Right ventricle myocardium inferior (tissue), 1 donor: ENCODE measurements around the gene HJURP. TPM values are rescaled to one million over a fixed set of nuclear protein-coding genes. Genes with fewer than 3 reads are reported as not detected.

ENCODE experiments used
- ATAC-seq: fragments of 200-7000 bp; cut with Tn5 transposase; one replicate; pipeline ENCODE4 v1.9.1; 2020; ENCODE audit warnings: mild to moderate bottlenecking, moderate library complexity
- DNase-seq: peaks from one replicate; pipeline ENCODE4 v3.0.0; 2021; ENCODE audit errors: missing footprints
- intact Hi-C: fragments of 100-400 bp; cut with DNase I; formaldehyde crosslinking; loops from one replicate; pipeline ENCODE4 v1.11.0; 2022
- total RNA-seq: library from RNA; stranded (reverse); fragmentation: NEBNext Ultra II Directional; extraction: Animal tissue kit (Norgen Biotek cat#: 25700); gene quantifications from one replicate; pipeline ENCODE4 v1.2.1, GENCODE V29; 2021
- donor health status: DM: no; HTN: yes; CAD: no; lungs with severe emphysema.

HJURP gene
- total RNA-seq, 1 donor from 2014 or later = 0.41 TPM

DNA sequence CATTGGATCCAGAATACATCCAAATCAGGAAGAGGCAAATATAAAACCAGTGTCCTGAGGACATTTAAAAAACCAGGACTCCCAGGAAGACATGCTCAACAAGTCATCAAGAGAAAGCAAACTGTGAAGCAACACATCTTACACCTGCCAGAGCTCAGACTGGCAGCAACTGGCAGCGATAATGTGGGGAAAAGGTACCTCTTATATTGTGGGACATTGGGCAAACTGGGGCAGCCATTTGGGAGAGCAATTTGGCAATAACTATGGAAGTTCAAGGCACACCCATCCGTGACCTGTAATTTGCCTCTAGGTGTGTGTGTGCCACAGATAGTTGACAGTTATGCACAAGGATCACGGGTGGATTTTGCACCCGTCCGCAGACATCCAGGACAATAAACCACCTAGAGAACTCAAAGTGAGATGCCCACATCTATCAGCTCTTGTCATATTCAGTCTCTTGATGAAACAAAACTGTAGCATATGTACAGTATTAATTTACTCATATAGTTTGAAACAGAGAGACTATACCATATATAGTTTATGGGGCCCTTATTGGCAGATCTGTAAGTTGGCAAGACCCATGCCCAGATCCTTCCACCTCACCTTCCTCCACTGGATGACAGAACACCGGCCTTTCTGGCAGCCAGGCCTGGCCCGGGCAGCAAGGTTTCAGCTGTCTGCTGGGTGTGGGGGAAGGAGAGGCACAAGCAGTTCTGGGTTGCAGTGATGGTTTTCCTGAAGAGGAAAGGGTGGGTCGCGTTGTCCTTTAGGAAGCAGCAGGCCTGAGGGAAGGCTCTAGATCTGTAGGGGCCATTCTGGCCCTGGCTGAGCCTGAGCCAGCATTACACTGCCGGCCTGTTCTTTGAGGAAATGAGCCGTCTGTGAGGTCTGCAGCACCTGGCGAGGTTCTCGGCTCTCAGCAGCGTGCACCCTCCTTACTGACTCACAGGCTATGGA lies 18.8 kb downstream of the HJURP start:
- DNase-seq = no peak
- intact Hi-C loops = no loop called here
- no peak for ATAC-seq

DNA sequence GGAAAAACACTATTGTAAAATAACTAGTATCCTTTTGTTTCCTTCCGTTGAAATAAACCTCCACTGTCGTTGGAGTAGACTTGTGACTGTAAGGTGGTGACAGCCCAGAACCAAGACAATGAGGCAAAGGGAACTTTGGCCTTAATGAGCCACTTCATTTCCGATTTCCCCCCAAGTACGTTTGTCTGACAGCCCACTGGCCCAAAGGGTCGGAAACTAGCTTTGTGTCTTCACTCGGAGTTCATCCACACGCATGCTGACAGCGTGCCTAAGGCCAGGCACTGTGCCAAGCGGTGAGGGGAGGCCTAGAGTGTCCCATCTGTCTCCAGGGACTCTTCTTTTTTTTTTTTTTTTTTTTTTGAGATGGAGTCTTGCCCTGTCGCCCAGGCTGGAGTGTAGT lies 21.0 kb downstream of the HJURP start:
- intact Hi-C loops = no loop called here
- DNase-seq (no peak), ATAC-seq (no peak)

DNA sequence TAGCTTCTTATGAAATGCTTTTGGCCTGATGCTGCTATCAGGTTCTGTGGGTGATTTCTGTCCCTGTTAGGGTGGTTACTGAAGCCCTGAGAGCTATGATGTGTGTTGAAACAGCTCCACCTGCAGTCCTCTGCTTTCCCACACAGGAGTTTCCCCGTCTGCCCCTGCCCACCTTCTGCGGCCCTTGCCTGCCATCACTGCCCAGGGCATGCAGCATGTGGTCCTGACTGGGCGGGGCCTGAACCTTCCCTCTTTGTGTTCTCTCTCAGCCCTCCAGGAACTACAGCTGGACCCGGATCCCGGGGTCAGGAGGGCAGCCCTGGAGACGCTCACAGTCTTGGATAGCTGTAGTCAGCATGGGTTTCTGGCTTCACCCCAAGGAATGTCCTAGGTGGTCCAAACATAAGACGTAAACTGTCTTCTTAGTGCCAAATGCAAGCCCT lies 21.4 kb downstream of the HJURP start:
- no peak for DNase-seq
- intact Hi-C loops = no loop called here
- ATAC-seq = no peak

DNA sequence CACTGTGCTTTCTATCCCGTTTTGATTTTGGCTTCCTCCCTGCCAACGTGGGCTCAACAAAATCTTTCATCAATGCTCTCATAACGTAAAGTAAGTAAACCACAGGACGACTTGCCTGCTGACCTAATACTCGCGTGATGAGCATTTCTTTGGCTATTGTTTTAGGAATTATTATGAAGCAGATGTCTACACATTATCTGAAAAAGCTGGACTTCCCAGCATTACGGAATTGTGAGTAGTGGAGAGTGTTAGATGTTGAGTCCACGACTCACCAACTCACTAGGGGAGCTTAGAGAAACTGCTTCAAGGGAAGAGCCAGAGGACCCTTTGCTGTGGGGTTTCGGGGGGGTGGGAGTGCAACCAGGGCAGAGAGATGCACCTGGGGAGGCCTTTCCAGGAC lies 21.9 kb downstream of the HJURP start:
- intact Hi-C loops = no loop called here
- ATAC-seq (no peak), DNase-seq (no peak)

DNA sequence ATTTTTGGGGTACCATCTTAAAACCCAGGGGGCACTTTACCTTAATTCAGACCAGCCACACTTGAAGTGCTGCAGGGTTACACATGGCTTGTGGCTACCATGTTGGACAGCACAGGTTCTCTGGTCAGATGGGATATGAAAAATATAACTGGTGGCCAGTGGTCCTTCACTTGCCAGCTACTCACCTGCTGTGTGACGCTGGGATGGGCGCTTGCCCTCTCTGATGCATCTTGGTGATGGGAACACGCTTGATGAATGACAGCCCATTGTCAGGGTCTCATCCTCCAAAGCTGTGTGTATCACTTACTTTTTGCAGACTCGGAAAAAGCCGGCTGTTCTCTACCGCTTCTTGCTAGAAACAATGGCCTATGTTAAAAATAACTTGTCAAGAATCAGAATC lies 22.5 kb downstream of the HJURP start:
- DNase-seq (no peak), ATAC-seq (no peak)
- intact Hi-C loops = no loop called here

DNA sequence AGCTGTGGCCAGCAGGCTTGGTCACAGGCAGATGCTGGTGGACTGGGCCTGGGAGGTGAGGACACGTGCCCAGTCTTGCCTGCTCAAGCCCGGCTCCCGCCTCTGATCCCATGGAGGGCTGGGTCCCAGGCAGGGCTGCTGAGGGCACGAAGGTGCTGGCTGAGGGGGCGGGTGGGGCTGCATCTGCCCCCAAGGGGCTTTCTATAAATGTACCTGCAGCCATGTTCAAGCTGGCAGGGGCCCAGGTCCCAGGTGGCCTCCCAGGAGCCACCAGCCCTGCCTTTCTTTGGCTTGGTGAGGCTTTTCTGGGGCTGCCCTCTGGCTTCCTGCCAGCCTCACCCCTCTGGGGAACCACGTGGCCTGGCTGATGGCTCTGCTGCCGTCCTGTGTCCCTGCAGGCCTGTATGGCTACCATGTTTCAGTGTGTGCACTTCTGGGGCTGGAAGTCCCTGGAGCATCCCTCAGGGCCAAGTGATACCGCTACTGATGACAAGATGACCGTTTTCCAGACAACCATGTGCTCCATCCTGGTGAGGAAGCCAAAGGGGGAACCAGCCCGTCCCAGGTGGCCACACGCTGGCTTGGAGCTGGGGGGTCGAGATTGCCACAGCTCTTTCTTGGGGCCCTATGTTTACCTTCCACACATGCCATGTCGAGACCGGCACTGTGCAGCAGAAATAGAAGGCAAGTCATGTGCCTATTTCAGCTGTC lies 23.2 kb downstream of the HJURP start:
- ATAC-seq = no peak
- no peak for DNase-seq
- intact Hi-C loops = no loop called here

DNA sequence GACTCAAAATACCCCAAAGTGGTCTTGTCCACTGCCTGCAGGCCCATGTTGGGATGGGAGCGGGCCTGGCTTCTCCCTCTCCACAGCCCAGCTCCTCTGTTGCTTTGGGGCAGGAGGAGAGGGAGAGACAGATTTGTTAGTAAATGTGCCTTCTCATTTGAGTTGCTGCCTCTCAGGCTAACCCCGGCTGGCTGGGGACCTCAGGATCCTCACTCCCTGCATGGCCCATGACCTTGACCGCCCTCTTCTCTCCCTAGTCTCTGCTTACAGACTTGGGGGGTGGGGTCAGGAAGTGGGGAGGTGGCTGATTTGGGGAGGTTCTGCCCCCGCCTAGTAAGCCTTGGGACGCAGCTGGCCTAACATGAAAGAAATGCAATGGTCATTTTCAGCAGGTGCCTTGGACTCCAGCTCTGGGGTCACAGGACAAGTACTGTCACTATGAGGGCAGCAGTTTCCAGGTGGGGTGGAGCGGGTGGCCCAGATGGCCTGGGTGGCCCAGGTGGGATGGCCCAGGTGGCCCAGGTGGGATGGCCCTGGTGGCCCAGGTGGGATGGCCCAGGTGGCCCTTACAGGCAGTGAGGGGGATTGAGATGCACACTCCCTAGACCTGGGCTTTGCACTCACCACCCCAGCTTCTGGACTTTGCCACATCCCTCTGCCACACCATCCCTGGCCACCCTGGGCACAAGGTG lies 24.1 kb downstream of the HJURP start:
- intact Hi-C loops = no loop called here
- DNase-seq (no peak), ATAC-seq (no peak)

DNA sequence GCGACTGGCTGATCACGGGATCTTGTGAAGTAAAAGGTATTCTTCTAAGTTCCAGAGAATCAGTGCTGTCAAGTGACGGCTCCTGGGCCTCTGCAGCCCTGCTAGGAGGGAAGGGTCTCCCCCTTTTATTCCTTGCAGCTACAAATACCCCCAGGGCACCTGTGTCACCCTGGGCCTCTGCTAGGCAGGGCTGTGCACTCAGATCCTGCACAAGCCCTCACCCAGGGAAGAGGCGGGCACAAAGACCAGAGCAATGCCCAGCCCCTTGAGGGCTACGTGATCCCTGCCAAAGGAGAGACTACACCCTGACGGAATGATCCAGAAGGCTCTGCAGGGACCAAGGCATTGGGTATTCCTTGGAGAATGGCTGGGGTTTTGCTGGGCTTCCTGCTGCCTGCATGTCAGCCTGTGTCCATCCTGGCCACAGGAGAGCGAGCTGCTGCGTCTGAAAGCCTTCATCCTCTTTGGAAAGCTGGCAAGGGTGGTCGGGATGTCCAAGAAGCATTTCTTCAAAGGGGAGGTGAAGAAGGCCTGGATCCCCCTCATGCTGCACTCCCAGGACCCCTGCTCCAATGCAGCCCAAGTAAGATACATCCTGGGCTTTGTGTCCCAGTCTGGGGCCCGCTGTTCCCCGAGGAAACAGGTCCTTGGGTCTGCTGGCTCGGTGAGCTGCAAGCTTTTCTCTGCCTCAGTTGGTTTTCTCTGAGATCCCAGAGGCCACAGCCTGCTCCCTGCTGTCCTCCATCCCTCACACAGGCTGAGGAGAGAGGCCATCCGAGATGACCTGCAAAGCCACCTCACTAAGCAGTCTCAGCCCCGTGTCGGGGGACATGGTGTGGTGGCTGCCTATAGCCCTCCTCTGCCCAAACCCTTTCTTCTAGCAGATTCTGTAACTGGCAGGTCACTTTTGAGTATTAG lies 24.9 kb downstream of the HJURP start:
- intact Hi-C loops = no loop called here
- no peak for ATAC-seq
- no peak for DNase-seq

DNA sequence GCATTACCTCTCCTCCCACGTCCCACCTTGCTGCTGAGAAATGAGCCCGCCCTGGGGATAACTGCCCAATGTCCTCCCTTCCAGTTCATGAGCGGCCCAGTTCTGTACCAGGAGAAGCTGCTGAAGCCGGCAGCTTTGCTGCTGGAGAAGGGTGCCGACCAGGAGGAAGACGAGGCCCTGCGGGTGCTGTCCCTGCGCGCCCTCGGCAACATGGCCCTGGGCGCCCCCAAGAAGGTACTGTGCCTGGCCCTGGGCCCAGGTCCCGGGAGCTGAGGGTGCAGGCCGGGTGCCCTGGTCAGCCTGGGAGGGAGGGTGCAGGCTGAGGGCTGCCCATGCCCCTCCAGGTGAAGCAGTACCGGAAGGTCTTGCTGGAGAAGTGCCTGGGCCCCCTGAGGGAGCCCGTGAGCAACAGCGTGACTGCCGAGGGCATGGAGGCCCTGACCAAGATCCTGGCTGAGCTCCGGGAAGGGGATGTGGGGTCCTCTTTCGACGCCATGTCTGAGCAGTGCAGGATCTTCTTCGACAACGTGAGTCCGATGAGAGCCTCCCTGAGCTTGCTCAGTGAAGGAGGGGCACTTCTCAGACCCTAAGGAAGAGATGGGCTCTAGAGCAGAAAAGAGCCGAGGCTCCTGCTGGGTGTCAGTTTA lies 25.7 kb downstream of the HJURP start:
- DNase-seq (no peak), ATAC-seq (no peak)
- intact Hi-C loops = no loop called here

DNA sequence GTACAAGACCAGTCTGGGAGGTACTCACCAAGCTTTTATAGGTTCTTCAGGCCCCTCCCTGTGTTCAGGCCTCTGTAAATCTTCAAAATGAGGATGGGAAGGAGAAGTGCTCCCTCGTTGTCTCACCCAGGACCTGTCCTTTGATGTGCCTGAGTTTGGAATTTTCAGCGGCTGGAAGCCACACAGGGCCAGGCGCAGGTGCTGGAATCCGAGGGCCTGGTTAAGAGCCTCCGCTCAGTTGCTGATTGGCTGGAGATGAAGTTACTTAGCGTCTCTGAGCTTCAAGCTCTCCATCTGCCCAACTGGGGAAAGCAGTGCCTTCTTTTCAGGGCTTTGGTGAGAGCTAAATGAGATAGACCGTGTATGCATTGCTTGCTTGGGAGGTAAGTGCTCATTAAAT lies 30.0 kb downstream of the HJURP start:
- no peak for ATAC-seq
- DNase-seq = no peak
- intact Hi-C loops = no loop called here

DNA sequence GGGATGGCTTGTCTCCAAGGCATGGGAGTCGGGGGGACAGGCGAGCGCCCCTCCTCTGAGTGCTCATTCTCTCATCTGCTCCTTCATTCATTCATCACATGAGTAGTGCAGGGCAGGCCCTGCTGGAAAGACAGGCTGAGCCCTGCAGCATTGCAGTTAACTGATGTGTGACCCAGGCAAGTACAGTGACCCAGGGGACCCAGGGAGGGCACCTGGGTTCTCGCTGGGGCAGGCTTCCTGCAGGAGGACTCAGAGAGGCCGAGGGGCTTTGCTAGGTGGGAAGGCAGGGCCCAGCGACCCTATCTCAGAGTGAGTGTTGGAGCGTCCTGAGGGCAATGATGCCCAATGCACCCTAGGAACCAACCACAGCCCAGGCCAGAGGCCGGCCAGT lies 30.6 kb downstream of the HJURP start:
- intact Hi-C loops = no loop called here
- no peak for ATAC-seq

DNA sequence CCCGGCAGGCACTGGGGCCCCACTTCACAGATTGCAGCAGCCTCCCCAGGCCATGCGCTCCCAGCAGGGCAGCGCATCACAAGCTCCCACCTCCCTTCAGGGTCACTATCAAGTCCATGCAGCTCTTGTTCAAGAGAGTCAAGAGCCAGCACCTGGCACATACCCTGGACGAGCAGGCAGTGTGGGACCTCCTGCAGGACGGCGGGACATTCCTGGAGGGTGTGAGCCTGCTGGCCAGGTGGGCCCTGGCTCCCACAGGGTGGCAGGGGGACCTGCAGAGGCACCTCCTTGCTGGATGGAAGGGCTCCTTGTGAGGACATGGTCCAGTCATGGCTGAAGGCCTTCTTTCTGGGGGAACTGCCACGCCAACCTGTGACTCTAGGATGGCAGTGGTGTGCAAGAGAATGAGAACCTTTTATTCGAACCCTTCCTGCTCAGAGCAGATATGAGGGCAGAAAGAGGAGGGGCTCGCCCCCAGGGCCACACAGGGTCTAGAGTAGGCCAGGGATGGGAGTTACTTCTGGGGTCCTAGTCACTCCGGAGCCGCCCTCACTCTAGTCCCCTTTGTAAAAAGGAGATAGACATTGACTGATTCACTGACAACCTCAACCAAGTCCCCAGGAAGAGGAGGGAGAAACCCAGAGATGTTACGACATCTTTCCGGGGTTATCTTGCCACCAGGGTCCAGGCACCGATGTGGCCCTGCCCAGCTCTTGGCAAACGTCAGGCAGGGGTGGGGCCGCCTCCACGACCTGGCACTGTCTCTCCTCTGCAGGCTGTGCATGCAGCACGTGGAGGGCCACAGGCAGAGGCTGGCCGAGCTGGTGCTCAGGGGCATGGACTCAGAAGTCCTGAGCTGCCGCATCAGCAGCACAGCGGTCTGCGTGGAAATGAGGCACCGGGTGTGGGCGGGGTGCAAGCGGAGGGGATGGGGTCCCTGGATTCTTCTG lies 31.3 kb downstream of the HJURP start:
- DNase-seq (no peak), ATAC-seq (no peak)
- intact Hi-C loops = no loop called here

More for the DNA sequence above, 30.6 kb downstream of the HJURP start:
- no peak for DNase-seq

DNA sequence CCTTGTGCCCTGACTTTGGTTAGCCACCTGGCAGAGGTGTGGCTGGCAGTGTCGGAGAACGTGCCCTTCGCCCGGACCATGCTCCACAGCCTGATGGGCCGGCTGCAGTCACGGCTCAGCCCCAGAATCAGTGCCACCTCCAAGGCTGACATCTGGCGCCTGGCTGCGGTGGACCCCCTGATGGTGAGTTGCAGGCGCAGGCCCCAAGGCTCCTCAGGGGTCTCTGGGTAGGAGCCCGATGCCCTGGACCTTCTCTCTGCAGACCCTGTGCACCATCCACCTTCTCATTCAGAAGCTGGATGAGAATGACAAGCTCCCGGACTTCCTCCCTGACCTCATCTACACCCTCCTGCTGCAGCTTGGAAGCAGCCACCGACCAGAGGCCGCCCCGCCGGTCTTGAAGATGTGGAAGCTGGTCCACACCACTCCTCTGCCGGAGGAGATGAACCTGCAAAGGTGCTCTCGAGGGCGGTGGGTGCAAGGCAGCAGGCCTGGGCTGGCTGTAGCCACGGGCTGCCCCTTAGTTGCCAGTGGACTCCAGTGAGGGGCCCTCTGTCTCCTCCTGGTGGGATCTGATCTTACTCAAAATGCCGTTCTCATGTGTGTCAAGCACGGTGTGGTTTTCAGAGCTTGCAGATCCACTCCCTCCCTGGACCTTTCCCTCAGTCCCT lies 32.1 kb downstream of the HJURP start:
- intact Hi-C loops = no loop called here
- ATAC-seq (no peak), DNase-seq (no peak)

DNA sequence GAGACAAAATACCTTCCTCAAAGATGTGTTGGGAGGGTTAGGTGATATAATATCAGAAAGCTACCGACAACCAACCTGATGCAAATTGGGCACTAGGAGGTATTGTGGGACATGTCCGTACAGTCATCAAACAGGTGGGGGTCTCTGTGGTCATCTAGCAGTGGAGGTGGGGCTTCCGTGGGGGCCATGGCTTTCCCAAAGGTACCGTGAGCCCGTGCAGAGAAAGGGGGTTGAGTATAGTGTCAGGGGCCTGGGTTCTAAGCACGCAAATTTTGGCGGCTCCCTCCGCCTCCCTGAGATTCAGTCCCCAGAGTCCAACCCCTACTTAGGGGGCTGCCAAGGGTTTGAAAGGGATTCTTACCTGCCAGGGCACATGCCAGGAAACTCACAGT lies 32.6 kb downstream of the HJURP start:
- ATAC-seq (no peak), DNase-seq (no peak)
- intact Hi-C loops = no loop called here

DNA sequence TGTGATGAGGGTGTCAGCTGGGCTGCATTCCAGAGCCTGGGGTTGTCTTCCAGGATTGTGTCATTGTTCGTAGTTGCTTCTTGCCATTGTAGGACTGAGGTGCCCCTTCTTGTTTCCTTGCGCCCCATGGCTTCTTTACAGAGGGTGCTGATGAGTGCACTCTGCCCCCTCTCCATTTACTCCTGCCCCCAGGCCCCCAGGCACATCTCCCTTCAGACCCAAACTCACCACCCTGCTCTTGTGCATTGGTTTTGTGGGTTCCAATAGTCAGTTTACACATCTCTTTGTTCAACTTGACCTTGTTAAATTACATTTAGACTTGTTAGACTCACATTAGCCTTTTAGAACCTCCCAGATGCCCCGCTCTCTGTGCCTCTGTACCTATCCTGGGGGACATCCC lies 33.1 kb downstream of the HJURP start:
- intact Hi-C loops = no loop called here
- no peak for DNase-seq
- no peak for ATAC-seq

DNA sequence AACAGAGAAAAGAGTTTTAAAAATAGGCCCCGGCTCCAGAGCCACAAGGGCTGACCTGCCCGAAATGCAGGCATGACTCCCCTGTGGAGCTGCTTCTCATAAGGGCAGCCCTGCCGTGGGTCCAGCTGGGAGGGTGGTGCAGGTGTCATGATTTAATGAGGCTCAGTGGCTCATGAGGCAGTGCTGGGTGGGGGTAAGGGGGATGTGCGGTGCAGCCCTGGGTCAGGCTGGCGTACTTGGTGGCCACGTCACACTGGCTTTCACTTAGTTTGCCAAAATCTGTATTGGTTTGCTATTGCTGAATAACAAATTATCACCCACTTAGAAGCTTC lies 33.6 kb downstream of the HJURP start:
- no peak for DNase-seq
- intact Hi-C loops = no loop called here
- ATAC-seq = no peak
